Left colon (tissue), 2 donors: ENCODE data around the gene SSPN. TPM values are rescaled to one million over a fixed set of nuclear protein-coding genes. Genes with fewer than 3 reads are reported as not detected.
A peak's percentile ranks its signal among the peaks of the same experiment; 100 is the strongest.
"Not testable (repeated sequence)": the region's sequence is repeated elsewhere in the genome, so short reads cannot be mapped to it uniquely, and the experiment has no call there.

Experiments used
- ATAC-seq: fragments of 200-7000 bp; cut with Tn5 transposase; one replicate; pipeline ENCODE4 v1.9.1; 2020; ENCODE audit warnings: mild to moderate bottlenecking, moderate library complexity
- DNase-seq, 2 donors: peaks; one replicate each; pipeline ENCODE4 v3.0.0-alpha.2; 2020
- intact Hi-C, 2 donors: fragments of 100-400 bp; cut with DNase I in 1 of 2; cut with micrococcal nuclease in 1 of 2; formaldehyde crosslinking; loops; one replicate each; pipeline versions ENCODE4 v1.11.2 to v1.14.0; 2022; cut with DNase I, micrococcal nuclease
- total RNA-seq, 2 donors: library from RNA; stranded (reverse); fragmentation: NEBNext Ultra II Directional; extraction: Animal tissue kit (Norgen Biotek cat#: 25700); gene quantifications; one replicate each; pipeline ENCODE4 v1.2.1, GENCODE V29; 2021
- donor health status: DM: no; HTN: no; CAD: no.
- donor health status: DM: yes; HTN: yes; CAD: no.

Gene SSPN
- total RNA-seq, 2 donors from 2014 or later: 12.8 to 20.6 TPM

GRCh38 chr12:26214121-26214520 lies 18.7 kb downstream of the SSPN start:
- ATAC-seq: no peak
- intact Hi-C loops: no loop called here
- DNase-seq: no peak

DNA sequence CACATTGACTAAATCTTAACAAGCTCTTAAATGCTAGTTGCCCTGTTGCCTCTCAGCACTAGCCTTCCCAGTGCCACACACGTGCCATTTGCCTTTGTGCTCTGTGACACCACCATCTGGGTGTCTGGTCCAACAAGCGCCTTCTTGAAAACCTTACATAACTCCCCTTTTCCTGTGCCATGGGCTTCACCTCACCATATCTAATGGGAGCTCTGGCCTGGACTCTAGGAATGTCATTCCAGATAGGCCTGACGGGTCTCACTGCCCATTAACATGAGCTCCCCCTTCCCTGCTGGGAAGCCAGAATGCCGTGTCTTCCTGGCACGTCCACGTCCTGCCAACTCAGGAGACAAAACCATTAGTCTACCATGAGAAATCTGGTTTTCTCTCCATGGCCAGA lies 24.4 kb downstream of the SSPN start:
- DNase-seq (no peak), ATAC-seq (no peak)
- intact Hi-C loops: no loop called here

- ATAC-seq (no peak), DNase-seq (no peak)
- intact Hi-C loops: no loop called here
These were observed 29.3 kb downstream of the SSPN start for GRCh38 chr12:26224657-26225056.

GRCh38 chr12:26226122-26226521 lies 30.7 kb downstream of the SSPN start:
- intact Hi-C loops: no loop called here
- DNase-seq: no peak
- ATAC-seq: peak; percentile 15

DNA sequence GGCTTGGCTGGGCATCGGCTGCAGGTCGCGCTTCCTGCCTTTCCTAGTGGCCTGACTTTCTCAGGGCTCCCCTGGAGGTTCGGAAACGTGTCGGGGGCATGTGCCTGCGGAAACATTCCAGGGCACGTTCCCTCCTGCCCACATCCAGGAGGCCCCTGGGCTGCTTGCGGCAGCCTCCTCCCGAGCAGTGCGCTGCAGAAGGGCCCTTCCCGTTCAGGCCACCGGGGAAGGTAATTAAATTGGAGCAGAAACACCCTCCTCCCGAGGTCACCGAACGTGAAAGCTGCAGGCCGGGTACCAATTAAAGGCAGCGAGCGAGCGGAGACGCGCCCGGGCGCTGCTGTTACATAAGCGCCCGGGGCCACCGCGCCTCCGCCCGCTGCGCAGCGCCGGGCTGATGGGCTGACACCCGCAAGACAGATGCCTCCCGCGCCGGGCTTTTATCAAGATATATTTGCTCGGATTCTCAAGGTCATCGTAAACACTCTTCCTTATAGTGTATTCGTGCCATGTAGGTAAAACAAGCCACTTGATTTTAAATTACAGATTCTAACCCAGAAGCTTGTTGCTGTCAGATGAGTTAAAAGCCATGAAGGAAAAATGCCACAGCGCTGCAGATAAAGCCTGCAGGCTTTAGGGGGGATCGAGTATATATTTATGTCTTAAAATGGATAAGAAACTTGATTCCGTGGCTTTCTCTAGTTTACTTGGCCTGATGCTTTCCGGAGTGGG lies 31.4 kb downstream of the SSPN start:
- DNase-seq: peak; percentile 50 to 59
- intact Hi-C loops: no loop called here
- peak; percentile 96 for ATAC-seq

GRCh38 chr12:26227361-26227745 lies 32.0 kb downstream of the SSPN start:
- intact Hi-C loops: no loop called here
- DNase-seq (no peak), ATAC-seq (no peak)

GRCh38 chr12:26229910-26230309 lies 34.5 kb downstream of the SSPN start:
- ATAC-seq: no peak
- intact Hi-C loops: no loop called here
- DNase-seq: no peak

- intact Hi-C loops: no loop called here
- ATAC-seq (no peak), DNase-seq (no peak)
These were observed 36.1 kb downstream of the SSPN start for GRCh38 chr12:26231470-26231869.

- no peak for ATAC-seq
- intact Hi-C loops: no loop called here
- no peak for DNase-seq
These were observed 36.5 kb downstream of the SSPN start for GRCh38 chr12:26231921-26232320.

DNA sequence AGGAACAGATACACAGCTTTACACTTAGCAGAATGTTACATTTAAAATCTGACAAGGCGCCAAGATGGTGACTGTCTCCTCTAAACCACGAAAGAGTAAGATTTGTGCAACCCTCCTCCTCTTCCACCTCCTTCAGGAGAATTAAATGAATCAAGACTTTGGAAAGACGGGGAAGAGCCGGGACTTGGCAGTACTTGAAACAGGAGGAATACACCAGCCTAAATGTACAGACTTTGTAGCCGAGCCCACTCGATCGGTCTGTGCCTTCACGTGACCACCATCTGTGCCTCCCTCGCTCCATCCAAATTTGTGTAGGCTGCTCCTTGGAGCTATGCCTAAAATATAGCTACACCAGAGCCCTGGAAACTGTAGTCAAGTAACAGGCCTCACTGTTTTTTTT lies 38.3 kb downstream of the SSPN start:
- ATAC-seq: no peak
- intact Hi-C loops: no loop called here

GRCh38 chr12:26235465-26235864 lies 40.1 kb downstream of the SSPN start:
- intact Hi-C loops, ATAC-seq, DNase-seq: not testable (repeated sequence)

More for the DNA sequence above, 38.3 kb downstream of the SSPN start:
- DNase-seq: no peak

GRCh38 chr12:26238341-26239121 lies 43.2 kb downstream of the SSPN start:
- DNase-seq (no peak), ATAC-seq (no peak)
- intact Hi-C loops: no loop called here

DNA sequence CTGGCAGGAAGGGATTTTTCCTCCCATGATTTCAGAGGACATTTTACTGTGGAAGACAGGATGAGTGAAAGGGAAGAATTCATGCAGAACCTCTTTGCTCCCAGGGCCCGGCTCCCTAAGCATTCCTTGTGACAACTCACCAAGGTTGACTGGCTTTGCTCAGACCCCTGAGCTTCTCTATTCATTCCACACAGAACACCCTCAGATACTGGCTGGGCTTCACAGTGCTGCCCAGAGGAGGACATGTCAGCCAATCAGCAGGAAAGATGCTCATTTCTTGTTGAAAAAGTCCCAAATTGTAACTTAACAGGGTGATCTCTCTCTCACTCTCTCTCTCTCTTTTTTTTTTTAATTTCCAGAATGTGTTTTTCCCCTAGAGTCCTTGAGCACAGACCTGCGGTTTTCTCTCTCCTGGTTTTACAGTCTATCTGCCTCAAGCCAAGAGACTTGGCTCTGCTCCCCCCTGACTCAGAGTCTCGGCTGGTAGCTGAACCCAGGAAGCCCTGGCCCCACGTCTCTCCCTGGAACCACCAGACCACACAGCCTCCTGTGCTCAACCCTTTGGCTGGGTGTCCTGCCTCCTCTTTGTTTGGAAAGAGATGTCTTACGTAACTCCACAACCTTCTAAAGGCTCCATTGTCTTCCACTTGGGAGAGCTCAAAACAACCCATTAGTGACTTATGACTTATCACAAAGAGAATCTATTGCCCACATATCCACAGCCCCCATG lies 43.9 kb downstream of the SSPN start:
- ATAC-seq: no peak
- intact Hi-C loops: no loop called here
- DNase-seq: peak in 1 of 2 donors; percentile 49

GRCh38 chr12:26239852-26240815 lies 44.8 kb downstream of the SSPN start:
- ATAC-seq: peak; percentile 53
- no peak for DNase-seq
- intact Hi-C loops: no loop called here

DNA sequence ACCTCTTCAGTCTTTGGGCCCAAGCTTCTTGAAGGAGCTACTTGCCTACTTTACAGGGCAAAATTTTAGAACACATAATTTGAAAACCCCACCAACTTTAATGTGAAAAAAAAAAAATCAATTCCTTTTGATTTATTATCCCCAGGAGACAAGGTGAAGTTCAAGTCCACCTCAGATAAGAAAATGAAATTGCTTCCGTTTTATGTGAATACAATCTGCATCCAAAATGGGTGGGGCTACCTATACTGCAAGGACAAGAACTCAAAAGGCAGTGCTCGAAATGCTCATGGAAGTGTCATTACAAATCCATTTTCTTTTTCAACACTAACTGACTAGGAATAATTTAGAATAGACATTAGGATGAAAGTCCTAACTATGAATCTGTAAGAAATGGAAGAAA lies 45.7 kb downstream of the SSPN start:
- DNase-seq (no peak), ATAC-seq (peak; percentile 73)
- intact Hi-C loops: no loop called here

DNA sequence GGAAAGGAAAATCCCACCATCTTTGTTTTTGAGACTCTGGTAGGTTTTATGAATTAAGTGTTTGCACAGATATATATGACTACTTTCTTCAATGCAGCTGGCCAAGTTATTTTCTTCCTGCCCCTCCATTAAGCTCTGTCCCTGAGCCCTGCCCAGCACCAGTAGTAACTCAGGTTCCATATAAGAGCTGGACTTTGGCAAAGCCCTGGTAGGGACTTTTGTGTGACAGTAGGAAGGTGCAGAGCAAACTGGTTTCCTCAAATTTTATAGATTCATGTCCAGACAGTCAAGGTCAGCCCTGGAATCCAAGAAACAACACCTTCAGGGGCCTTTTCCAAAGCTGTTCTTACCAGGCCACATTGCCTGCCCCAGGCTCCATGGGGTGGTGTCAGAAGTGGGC lies 47.3 kb downstream of the SSPN start:
- intact Hi-C loops: no loop called here
- DNase-seq (peak; percentile 36 to 69), ATAC-seq (peak; percentile 71)

GRCh38 chr12:26244503-26244902 lies 49.1 kb downstream of the SSPN start:
- intact Hi-C loops: no loop called here
- no peak for ATAC-seq
- no peak for DNase-seq

- ATAC-seq (no peak), DNase-seq (no peak)
- intact Hi-C loops: no loop called here
These were observed 50.0 kb downstream of the SSPN start for GRCh38 chr12:26245175-26245942.
